Parathyroid adenoma (tissue), 2 donors: Measurements from ENCODE around the gene RGS6.
A peak's percentile ranks its signal among the peaks of the same experiment; 100 is the strongest.

ENCODE experiments used
- H2AFZ ChIP-seq: fragments of 300-600 bp; sonication (generic); one replicate; pipeline ENCODE4 v1.7.0; 2017; ENCODE audit warnings: antibody characterized with exemption, mild to moderate bottlenecking
- H3K27ac ChIP-seq: fragments of 300-600 bp; sonication (generic); one replicate; pipeline ENCODE4 v1.7.0; 2017
- H3K27me3 ChIP-seq: fragments of 300-600 bp; sonication (generic); one replicate; pipeline ENCODE4 v1.7.0; 2017; ENCODE audit warnings: low read length; ENCODE audit not compliant: control insufficient read depth, insufficient read depth
- H3K36me3 ChIP-seq: fragments of 300-600 bp; sonication (generic); one replicate; pipeline ENCODE4 v1.7.0; 2017; ENCODE audit warnings: low read length; ENCODE audit not compliant: control insufficient read depth, insufficient read depth
- H3K4me1 ChIP-seq: fragments of 300-600 bp; sonication (generic); one replicate; pipeline ENCODE4 v1.7.0; 2017; ENCODE audit warnings: control low read depth
- H3K4me2 ChIP-seq: fragments of 300-600 bp; sonication (generic); one replicate; pipeline ENCODE4 v1.7.0; 2017; ENCODE audit warnings: low read length
- H3K4me3 ChIP-seq: fragments of 300-600 bp; sonication (generic); one replicate; pipeline ENCODE4 v1.7.0; 2017; ENCODE audit warnings: low read depth, low read length
- H3K79me2 ChIP-seq: fragments of 300-600 bp; sonication (generic); one replicate; pipeline ENCODE4 v1.7.0; 2017; ENCODE audit warnings: control low read depth
- H3K9ac ChIP-seq: fragments of 300-600 bp; sonication (generic); one replicate; pipeline ENCODE4 v1.7.0; 2017; ENCODE audit warnings: mild to moderate bottlenecking
- H3K9me3 ChIP-seq: fragments of 300-600 bp; sonication (generic); one replicate; pipeline ENCODE4 v1.7.0; 2017; ENCODE audit warnings: low read length; ENCODE audit not compliant: control insufficient read depth
- TF ChIP-seq, protein P1 (sequence below): fragments of 300-600 bp; sonication (generic); IDR thresholded peaks from one replicate; pipeline ENCODE4 v1.7.0; 2017; ENCODE audit warnings: antibody characterized with exemption, mild to moderate bottlenecking
- donor health status: primary hyperparathyroidism.

RGS6 gene

DNA sequence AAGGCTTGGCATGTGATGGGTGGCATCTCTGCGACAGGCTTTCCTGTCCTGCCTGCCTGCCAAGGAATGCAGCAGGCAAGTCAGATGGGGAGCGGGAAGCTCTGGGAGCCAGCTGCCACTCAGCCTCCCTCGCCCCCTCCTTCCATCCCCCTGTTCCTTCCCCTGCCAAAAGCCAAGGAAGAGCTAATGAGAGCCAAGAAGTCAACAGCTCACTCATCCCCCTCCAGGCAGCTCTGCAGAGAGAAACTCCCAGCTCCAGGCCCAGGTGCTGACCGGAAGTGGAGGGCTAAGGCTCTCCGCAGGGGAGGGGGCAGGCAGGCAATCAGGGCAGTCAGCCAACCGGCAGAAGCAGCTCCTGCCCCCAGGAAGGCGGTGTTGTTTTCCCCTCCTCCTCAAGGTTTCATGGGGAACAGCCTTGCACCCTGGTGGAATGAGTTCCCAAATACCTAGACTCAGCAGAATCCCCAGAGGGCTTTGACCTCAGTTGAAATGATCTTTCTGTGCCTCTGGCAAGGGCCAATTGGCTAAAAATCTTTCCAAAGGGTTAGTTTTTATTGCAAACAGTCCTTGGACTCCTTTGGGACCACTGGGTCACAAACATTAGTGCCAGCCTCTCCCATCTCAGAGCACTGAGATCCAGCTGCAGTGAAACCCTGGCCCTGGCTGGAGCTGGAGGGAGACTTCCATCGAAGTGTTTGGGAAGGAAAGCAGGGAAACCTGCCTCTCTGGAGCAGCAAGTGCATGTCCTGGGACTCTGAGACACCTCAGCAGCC lies 612.6 kb downstream of the RGS6 start:
- Histone ChIP-seq H2AFZ (peak overlapping the region; percentile 77), H3K79me2 (no peaks in the 10 kb centered on the region), H3K9me3 (no peaks in the 10 kb centered on the region), H3K4me2 (no peak overlapping the region), H3K4me1 (peaks cover 28% of the 10 kb centered on the region), H3K27ac (peak overlapping the region; percentile 2), H3K9ac (no peak overlapping the region), H3K27me3 (no peaks in the 10 kb centered on the region), H3K36me3 (no peaks in the 10 kb centered on the region), H3K4me3 (no peak overlapping the region)
- TF ChIP-seq, protein P1, sequence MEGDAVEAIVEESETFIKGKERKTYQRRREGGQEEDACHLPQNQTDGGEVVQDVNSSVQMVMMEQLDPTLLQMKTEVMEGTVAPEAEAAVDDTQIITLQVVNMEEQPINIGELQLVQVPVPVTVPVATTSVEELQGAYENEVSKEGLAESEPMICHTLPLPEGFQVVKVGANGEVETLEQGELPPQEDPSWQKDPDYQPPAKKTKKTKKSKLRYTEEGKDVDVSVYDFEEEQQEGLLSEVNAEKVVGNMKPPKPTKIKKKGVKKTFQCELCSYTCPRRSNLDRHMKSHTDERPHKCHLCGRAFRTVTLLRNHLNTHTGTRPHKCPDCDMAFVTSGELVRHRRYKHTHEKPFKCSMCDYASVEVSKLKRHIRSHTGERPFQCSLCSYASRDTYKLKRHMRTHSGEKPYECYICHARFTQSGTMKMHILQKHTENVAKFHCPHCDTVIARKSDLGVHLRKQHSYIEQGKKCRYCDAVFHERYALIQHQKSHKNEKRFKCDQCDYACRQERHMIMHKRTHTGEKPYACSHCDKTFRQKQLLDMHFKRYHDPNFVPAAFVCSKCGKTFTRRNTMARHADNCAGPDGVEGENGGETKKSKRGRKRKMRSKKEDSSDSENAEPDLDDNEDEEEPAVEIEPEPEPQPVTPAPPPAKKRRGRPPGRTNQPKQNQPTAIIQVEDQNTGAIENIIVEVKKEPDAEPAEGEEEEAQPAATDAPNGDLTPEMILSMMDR: no peak

DNA sequence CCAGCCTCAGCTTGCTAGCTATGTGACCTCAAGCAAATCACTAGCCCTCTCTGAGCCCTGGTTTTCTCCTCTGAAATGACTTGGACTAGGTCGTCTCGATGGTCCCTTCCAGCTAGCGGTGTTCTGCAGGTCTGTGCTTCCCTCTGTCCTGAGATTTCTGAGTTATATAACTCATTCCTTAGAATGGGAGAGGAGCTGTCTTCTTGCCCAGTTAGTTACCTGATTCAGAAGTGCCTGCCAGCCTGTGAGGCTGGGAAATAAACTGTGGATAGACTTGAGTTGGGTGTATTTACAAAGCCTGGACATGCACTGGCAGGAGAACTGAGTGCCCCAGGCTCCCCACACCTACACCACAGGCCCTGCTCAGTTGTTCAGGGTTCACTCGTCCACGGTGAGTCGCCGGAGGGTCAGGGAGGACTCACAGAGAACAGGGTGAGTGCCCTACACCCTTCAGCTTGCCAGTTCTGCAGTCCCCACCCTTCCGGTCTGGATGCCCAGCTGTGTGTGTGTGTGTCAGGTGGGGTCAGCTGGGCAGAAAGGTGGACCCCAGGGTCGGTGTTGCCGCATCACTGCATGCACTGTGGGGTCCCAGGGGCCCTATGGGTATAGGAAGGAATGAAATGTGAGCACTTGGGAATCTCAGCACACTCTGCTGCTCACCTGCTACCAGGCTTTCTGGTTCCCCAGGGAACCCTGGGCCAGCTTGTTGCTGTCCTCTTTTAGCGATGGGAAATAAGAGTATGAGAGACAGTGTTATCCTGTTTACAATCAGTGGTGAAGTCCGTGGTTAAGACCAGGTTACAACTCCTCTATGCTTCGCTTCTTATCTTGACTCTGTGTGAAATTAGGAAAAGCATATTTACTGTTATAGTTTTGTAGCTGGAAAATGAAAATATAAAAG lies 613.4 kb downstream of the RGS6 start:
- TF ChIP-seq, protein P1: no peak
- no peak overlapping the region for H3K9ac ChIP-seq
- no peaks in the 10 kb centered on the region for H3K9me3 ChIP-seq
- peaks cover 28% of the 10 kb centered on the region for H3K4me1 ChIP-seq
- no peaks in the 10 kb centered on the region for H3K36me3 ChIP-seq
- peak overlapping the region; percentile 2 for H3K27ac ChIP-seq
- H2AFZ ChIP-seq: peak overlapping the region; percentile 77
- H3K4me3 ChIP-seq: no peak overlapping the region
- H3K4me2 ChIP-seq: peak overlapping the region; percentile 9
- no peaks in the 10 kb centered on the region for H3K79me2 ChIP-seq
- H3K27me3 ChIP-seq: no peaks in the 10 kb centered on the region

DNA sequence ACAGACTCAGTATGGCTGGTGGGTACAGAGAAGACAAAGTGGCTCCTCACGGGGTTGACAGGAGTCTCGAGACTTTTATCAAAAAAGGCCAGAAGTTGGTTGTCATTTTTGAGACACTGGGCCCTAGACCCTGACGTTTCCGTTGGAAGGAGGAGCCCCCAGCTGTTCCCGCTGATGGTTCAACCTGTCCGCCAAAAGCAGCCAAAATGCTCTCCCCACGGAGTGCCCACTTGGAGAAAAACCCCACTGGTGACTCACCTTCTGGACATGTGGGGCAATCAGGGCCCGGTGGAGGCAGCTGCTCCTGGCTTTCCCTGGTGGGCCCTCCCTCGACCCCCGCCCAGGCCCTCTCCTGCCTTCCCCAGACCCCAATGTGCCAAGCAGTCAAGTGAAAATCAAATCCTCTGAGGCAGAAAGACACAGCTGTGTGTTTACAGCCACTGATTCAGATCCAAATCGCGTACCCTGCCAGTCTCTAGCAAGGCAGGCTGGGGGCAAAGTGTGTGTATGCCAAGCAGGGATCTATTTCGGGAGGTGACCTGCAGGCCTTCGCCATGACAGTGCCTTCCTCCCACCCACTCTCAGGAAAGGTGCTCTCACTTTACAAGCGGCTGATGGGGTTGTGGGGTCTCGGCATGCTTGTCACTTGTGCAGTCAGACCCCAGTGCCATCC lies 614.3 kb downstream of the RGS6 start:
- Histone ChIP-seq H3K36me3 (no peaks in the 10 kb centered on the region), H3K4me2 (peak overlapping the region; percentile 9), H3K4me1 (peaks cover 28% of the 10 kb centered on the region), H2AFZ (no peak overlapping the region), H3K27ac (peak overlapping the region; percentile 2), H3K9me3 (no peaks in the 10 kb centered on the region), H3K4me3 (no peak overlapping the region), H3K9ac (no peak overlapping the region), H3K27me3 (no peaks in the 10 kb centered on the region), H3K79me2 (no peaks in the 10 kb centered on the region)
- TF ChIP-seq, protein P1: no peak

DNA sequence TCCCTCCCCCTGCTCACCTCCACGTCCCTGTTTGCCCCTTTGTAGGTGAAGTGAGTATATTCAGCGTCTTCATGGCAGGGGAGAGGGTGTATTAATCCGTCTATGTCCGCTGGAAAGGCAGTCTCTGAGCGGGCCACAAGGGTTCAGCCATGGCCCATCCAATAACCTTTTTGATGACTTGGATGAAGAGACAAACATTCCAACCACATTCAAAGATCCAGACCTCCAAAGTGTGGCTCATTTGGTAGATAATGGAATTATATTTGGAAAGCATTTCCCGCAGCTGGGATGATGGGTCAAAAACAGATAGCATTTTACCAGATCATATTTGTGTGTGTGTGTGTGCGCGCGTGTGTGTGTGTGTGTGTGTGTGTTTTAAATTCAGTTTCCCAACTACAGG lies 615.8 kb downstream of the RGS6 start:
- no peaks in the 10 kb centered on the region for H3K27me3 ChIP-seq
- no peak overlapping the region for H3K27ac ChIP-seq
- H3K79me2 ChIP-seq: no peaks in the 10 kb centered on the region

More for the DNA sequence above, 615.8 kb downstream of the RGS6 start:
- TF ChIP-seq, protein P1: no peak
- Histone ChIP-seq H3K9ac (no peak overlapping the region), H2AFZ (no peak overlapping the region), H3K4me1 (peaks cover 28% of the 10 kb centered on the region), H3K9me3 (no peaks in the 10 kb centered on the region), H3K4me3 (no peak overlapping the region), H3K4me2 (no peak overlapping the region), H3K36me3 (no peaks in the 10 kb centered on the region)
